ENCODE data around the gene E4F1.

E4F1 gene

DNA sequence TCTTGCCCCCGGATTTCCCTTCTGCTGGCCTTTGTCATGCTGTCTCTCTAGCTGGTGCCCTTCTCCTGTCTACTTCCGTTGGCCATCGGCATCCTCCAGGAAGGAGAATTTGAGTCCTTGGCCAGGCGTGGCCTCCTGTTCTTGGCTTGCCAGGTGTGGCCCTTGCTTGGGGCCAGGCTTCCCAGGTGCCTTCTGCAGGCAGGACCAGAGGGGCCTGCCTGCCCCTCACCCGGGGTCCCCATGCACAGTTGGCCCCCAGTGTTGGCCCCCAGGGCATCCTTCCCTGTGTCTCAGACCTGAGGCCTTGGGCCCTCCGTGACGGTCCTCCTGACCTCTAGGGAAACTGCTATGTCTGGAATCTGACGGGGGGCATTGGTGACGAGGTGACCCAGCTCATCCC, 15.5 kb upstream of the E4F1 start:
- no peak for DNase-seq

DNA sequence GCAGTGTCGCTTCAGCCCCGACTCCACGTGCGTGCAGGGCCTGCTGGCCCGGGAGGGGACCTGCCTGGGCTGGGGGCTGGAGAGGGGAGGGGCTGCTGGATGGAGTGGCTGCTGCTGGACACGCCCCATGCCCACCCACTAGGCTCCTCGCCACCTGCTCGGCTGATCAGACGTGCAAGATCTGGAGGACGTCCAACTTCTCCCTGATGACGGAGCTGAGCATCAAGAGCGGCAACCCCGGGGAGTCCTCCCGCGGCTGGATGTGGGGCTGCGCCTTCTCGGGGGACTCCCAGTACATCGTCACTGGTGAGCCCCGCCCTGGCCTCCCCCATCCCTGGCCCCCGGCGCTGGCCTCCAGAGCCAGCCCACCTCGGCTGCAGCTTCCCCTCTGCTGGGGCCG, 15.1 kb upstream of the E4F1 start:
- DNase-seq, result no peak

DNA sequence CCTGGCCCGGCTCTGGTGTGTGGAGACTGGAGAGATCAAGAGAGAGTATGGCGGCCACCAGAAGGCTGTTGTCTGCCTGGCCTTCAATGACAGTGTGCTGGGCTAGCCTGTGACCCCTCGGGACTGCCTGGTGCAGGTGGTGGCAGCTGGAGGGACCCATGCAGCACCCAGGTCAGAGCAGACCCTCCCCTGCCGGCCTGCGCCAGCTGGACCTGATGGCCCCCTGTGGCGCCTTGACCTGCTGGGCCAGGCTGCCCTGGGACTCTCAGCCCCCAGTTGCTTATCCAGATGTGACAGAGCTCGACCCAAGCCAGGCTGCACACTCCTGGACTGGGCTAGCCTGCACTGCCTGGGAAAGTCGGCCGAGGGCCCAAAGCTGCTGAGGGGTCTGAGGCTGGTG, 14.6 kb upstream of the E4F1 start:
- no peak for DNase-seq

DNA sequence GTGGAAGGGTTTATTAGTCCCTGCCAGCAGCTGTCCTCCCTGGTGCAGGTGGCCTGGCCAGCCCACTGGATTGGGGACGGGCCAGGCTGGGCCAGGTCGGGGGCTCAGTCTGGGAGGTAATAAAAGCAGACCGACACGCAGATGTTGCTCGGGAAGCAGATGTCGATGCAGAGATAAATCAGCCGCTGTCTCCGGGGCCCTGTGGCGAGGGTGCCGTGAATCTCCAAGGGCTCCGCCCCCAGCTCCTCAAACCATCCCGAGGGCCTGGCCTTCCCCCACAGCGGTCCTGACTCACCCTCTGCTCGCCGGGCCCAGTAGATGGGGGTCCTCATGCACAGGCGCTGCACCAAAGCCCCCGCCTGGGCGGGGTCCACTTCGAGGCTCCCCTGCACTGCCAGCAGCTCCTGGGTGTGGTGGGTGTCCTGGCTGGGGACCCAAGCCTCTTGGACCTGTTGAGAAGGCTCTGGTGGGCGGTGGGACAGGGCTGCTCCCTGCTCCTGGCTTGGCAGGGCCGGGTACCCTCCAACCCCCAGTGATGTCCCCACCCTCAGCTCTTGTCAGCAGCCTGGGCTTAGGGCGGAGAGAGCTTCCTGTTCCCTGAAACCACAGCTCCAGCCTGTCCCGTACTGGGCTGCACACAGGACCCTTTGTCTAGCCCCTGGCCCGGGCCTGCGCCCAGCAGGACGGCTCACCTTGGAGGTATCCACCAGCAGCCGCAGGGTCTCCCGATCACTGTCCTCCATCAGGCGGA, 14.0 kb upstream of the E4F1 start:
- no peak for DNase-seq

DNA sequence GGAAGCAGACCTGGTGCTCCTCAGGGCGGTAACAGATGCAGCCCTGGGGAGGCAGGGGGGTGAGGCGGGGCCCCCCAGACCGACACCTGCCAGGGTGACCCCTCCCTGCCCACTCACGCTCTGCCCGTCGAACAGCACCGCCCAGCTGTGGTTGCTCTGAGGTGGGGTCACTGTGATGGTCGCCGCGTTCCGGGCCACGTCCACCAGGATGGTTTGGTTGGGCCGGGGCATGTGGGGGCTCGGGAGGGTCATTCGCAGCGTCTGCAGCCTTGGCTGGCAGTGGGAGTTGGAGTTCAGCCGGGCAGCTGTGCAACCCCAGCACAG, 13.4 kb upstream of the E4F1 start:
- no peak for DNase-seq

DNA sequence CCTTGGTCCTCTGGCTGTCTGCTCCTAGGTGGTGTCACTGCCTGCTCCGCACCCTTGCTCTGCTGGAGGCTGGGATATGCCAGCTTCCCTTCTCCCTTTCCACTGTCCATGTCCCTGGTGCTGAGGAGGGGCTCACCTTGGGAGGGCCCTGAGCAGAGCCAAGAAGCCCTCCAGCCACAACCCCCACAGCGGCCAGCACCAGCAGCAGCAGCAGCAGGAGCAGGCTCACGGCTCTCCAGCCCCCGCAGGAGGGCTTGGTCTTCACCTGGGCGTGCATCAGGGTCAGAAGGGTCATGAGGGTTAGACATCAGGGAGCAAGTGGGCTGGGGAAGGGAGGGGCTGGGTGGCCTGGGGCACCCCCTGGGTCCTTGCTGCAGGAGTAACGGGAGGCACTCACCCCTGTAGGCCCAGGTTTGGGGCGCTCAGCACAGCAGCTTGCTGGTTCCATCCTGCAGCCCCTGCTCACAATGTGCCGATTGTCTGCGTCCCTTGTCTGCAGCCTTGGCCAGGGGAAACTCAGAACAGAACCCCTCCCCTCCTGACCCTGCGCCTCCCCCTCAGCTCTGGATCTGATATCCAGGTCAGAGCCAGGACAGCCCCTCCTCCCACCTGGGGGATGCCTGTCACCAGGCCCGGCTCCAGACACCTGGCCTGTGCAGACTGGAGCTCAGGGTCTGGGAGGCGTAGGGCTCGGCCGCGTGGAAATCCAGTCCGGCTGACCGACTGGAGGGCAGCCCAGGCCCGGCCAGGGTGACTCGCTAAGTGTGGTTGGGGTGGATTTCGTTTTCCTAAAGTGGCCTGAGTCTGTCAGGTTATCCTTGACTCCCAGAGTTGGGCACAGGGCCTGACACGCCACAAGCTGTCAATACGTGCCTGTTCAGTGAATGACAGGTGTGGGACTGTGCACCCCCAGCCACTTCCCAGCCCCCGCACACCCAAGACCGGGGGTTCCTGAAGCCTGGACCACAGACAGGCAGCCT, 12.7 kb upstream of the E4F1 start, which contains the start of gene BRICD5:
Gene BRICD5, minus strand, starts transcription at position 478 of the 980 bp plus-strand sequence. Its CDS starts 30 bp downstream, at position 448.
- no peak for DNase-seq

DNA sequence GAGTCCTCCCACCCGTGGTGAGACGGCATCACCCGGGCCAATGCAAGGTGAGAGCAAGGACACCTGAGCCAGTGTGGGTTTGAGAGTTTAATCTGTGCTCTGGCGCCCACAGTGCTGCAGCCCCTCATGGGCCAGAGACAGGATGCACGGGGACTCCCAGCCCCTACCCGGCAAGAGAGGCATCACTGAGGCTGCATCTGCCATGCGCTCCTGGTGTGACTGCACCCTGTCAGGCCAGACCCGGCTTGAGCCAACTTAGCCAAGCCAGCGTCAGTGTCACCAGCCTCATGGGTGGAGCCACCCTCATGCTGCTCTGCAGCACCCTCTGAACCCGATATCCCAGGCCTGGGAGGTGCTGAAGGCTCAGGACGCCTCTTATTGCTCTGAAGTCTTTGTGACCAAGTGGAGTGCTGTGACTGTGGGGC, 11.5 kb upstream of the E4F1 start:
- DNase-seq, result no peak

DNA sequence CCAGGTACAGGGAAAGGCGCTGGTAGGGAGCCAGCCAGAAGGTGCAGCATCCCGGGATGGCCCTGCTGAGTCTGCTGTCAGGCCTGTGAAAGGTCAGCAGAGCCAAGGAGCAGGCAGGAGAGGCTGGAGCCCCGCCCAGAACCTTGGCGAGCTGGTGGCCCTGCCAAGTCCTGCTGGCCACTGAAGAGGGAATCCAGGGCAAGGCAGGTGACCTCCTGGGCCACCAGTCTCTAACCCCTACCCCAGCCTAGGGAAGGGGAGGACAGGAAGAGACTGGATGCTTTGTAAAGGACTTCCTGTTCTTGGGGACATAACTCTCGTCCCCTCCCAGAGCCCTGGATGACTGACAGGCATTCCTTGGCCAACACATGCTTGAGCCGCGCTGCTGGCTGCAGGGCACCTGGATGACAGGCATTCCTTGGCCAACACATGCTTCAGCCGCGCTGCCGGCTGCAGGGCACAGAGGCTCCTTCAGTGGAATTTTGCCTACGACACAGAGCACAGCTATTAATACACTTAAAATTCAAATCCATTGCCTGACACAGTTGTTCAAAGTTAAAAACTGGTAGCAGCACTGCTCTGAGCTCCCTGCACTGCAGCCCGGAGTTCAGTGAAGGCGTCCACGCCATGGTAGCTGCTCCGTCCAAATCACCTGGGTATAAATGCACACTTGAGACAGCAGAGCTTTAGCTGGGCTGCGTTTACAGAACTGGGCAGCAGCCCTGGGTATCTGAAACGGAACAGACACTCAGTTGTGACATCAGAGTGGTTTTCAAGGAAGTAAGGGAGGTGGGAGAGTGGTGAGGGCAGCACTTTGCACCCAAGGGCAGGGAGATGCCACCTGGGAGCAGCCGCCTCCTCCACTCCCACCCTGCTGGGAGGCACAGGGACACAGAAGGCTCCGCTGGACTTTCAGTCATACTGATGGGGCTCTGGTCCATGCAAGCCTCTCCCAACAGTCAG, 10.7 kb upstream of the E4F1 start:
- no peak for DNase-seq

DNA sequence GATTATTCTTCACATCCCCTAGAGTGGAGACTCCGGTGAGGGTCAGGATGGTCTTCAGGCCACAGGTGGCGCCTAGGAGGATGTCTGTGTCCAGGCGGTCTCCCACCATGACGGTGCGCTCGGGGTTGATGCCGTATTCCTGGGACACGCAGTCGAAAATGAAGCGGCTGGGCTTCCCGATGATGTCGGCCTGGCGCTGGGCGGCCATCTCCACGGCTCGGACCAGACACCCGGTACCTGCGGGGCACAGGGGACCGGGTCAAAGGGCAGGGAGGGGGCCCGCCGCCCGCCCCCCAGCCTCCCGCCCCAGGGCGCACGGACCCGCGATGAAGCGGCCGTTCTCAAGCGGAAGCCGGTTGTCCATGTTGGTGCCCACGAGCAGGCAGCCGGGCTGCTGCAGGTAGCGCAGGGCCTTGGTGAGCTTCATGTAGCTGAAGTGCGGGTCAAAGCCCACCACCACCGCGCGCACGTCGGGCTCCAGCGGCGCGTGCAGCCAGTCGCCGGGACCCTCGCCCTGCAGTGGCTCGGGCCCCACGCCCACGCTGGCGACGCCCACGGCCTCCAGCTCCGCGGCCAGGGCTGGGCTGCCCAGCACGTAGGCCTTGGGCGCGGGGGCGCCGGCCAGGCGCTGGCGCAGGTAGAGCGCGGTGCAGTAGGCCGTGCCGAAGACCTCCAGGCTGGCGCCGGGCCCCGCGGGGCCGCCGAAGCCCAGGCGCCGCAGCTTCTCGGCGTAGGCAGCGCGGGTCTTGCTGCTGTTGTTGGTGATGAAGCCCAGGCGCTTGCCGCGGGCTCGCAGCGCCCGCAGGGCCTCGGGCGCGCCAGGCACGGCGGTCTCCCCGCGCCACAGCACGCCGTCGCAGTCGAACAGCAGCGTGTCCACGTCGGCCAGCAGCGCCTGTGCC, 9.3 kb upstream of the E4F1 start:
- DNase-seq, result no peak

DNA sequence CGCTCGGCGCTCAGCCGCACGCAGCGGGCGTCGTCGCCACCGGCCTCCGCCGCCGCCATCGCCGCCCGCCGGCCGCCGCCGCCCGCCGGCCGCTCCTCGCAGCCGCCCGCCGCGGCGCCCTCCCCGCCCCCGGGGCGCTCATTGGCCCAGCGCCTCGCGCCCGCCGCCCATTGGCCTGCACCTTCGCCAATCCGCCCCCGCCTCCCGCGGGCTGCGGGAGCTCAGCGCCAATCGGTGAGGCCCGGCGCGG, 8.7 kb upstream of the E4F1 start, which contains the start of gene PGP:
Gene PGP, minus strand, starts transcription at position 122 of the 250 bp plus-strand sequence. Its CDS starts 63 bp downstream, at position 59.
- no peak for DNase-seq

DNA sequence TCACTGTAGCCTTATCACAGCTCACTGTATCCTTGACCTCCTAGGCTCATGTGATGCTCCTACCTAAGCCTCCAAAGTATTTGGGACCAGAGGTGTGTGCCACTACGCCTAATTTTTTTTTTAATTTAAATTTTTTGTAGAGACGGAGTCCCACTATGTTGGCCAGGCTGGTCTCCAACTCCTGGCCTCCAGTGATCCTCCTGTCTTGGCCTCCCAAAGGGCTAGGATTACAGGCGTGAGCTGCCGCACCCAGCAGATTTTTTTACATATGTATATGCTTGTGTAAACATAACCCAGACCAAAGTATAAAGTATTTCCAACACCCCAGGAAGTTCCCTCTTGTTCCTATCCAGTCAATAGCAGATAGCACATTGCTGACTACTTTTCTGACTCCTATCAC, 7.1 kb upstream of the E4F1 start:
- DNase-seq, result no peak

DNA sequence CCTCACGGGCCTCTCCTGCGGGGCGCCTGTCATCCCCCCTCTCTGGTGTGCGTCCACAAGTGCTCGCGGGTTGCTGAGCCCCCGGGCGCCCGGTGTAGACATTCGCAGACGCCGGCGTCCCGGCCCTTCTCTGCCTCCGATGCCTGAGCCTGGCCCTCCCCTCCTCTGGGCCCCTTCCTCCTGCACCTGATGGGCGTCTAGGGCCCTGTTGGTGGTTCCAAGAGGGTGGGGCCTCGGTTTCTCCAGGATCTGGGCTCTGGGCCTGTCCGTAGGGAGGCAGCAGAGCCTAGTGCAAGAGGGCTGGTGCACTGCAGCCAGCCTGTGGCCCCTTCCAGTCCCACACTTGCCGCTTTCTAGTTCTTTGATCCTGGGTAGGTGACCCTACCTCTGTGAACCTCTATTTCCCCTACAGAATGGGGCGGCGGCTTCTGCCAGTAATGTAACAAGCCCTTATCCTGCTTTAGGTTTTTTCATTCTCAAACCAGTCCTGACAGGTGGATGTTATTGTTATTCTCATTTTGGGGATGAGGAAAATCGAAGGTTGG, 623 bp downstream of the E4F1 start:
- no peak for DNase-seq

DNA sequence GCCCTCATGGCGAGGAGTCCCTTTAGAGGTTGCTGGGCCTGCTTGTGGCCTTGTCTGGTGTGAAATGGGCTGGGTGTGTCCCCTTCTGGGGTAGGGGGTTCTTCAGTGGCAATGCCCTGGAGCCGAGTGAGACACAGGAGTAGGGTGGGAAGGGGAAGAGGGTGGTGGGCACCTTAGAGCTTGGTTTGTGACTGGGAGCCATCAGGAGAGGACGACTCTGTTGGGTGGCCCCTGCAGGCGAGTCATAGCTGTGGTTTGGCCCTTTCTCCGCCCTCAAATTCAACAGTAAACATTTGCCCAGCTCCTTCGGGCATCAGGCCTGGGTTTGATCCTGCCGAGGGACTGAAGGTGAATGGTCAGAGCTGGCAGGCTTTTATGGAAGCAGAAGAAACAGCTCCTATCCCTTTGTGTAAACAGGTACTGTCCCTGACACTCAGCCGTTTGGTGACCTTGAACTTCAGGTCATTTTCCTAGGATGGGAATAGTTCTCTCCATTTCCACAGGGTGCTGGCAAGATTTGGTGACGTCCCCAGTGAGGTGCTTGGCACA, 2.9 kb downstream of the E4F1 start:
- no peak for DNase-seq

DNA sequence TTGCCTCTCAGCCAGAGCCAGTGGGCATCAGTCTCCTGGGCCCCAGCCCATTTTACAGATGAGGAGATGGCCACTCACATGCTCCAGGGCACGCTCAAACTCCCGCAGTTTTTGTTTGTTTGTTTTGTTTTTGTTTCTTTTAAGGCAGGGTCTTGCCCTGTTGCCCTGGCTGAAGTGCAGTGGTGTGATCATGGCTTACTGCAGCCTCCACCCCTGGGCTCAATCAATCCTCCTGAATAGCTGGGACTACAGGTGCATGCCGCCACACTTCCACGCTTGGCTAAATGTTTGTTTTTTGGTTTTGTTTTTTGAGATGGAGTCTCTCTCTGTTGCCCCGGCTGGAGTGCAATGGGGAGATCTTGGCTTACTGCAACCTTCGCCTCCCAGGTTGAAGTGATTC, 3.5 kb downstream of the E4F1 start:
- DNase-seq, result no peak

DNA sequence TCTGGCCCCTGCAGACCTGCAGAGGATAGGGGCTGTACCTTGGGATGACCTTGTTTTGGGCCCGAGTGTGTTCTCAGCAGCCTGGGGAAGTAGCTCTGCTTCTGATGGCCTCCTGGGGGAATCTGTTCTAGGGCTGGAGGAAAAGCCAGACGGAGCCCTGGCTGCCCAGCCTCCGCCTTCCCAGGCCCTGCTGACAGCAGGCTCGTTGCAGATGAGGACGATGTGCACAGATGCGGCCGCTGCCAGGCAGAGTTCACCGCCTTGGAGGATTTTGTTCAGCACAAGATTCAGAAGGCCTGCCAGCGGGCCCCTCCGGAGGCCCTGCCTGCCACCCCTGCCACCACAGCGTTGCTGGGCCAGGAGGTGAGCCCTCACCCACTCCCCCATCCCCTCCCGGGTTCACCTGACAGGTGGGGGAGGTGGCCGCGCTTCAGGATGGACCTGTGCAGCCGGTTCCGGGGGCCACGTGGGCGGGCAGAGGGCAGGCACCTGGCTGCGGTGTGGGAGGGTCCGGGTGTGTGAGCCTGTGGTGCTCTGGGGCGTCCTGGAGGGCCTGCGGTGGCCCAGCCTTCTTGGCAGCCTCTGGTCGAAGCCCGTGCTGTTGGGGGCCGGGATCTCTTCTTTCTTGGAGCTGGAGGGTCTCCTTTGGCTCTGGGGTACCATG, 4.9 kb downstream of the E4F1 start:
- no peak for DNase-seq

DNA sequence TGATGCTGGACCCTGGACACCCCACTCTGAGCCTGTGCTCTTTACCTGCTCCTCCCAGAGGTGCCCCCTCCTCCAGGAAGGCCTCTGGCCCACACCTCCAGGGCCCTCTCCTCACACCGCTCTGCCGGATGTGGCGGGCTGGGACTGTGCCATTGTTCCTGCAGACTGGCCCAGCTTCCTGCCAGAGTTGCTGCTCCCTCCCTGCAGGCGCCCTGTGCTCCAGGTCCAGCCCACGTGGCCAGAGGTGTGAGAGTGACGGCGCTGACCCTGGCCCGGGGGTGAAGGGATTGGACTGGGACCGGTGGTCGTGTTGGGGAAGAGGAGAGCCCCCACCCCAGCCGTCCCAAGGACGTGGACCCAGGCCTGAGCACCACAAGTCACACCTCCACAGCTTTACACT, 5.7 kb downstream of the E4F1 start:
- DNase-seq, result no peak

DNA sequence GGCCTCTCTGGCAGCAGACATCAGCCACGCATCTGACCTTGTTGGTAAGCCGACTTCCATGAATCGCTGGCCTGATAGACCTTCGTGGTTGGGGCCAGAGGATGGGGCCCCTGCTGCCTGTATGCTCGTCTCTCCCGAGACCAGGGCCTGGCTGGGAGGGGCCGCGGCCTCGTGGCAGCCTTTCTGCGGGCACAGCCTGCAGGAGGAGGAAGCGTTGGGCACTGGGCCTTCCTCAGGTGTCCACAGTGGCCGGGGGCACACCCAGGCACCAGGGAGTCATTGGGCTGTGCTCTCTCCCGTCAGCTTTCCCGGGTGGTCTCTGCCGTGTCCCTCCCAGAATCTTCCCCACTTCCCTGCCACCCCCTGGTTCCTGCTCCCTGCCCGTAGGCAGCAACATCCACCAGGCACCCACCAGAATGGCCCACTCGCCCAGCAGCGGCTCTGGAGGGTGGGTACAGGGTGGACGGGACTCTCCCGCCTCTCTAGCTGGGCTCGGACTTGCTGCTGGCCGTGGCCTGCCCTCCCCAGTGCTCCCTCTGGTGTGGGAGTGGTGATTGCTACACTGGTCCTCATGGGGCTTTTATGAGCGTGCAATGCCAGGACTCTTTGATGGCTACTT, 6.3 kb downstream of the E4F1 start:
- no peak for DNase-seq

DNA sequence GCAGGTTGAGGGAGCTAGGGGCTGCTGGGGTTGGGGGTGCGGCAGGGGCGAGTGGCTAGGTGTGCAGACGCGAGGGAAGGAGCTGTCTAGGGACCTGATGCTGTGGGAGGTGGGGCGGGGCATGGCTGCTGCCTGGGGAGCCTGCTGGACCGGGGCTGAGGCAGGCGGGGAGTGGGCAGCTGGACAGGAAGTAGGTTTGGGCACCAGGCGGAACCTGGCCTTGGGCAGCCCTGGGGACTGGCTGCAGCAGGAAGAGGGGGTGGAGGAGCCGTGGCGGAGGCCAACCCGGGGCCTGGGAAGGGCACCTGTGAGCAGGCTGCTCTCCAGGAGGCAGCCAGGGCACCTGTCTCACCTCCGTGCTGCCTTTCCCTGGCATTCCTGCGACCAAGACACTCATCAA, 7.0 kb downstream of the E4F1 start:
- DNase-seq, result no peak

DNA sequence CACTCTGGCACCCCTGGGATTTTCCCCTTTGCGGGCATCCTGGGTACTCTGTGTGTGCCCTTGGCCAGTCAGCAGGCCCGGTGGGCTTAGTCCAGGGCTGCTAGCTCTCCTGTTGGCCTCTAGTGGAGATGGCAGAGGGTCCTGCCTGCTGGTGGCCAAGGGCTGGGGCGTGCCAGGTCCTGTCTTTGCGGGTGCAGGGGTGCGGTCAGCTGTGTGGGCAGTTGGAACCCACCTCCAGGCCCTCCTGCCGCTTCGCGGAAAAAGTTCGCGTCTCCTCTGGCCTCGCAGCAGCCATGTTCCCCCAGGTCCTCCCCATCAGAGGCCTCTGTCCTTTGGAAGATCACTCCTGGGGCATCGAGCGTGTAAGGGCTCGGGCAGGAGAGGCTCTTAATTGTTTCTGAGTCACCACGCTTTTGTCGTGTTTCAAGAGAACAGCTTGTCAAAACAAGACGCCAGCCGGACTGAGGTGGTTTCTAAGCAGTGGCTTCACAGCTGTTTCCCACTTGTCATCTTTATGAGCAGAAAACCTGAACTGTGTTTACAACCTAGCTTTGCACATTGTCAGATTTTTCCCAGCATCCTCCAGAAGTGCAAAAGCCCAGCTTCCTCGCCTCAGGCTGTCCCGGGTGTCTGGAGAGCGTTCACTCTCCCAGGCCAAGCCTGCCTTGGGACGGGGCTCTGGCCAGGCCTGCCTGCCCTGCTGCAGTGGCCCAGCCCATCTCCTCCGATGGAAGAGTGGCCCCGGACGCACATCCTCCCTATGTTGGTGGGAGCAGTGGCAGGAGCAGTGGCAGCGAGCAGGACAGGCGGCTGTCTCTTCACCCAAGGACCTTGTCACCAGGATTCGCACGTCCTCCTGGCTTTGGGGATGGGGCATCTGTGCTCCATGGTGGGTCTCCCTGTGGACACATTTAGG, 7.9 kb downstream of the E4F1 start:
- DNase-seq, result no peak

Data from effector CD8-positive, alpha-beta T cell (primary cell).